Adrenal gland (tissue), 5 donors: ENCODE results near the gene FOXB1.

Experiments
- POLR2A ChIP-seq, 2 donors: fragments of 450-650 bp; IDR thresholded peaks; one replicate each; pipeline ENCODE4 v1.6.1; 2017; ENCODE audit warnings: antibody characterized with exemption in 2 of 2, mild to moderate bottlenecking in 2 of 2, moderate library complexity in 1 of 2
- TF ChIP-seq, protein P1 (sequence below), 6 experiments: fragments of 450-650 bp in 4 of 6; fragments of 200-600 bp in 2 of 6; sonication (generic) in 1 of 6; IDR thresholded peaks; 1 replicate in 5 of 6; 2 replicates in 1 of 6; pipeline versions ENCODE4 v1.5.1 to v1.8.0; 2016 to 2021; ENCODE audit warnings: antibody characterized with exemption in 6 of 6, mild to moderate bottlenecking in 2 of 6, moderate library complexity in 1 of 6
- donor health status: DM: no; HTN: no; CAD: no.

DNA sequence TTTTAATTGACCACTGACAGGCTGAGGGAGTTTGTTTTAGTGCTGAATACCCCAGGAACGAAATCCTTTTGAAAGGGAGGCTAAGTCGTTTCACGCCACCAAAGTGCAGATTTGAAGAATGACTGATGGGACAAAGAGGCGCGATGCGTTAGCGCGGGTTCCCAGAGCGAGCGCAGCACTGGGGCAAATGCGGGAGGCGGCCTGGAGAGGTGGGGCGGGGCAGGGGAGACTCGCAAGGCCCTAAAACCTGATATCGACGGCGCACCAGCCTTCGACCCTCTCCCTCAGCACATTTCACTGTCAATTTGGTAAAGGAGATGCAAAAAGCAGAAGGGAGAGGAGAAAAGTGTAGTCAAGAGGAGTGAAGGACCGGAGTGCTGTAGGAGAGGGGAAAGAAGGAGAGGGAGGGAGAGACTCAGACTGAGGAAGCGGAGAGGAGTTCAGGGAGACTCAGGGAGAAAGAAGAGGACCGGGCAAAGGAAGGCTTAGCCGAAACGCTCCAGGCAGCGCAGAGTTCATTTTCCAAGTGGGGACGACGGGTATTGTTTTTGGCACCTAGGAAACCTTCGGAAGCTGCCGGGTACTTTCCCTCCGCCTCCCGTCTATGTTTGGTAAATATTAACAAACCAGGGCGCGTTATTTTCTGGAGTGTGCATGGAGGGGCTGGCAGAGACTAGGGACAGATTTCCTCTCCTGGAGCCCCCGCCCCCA is 3.8 kb upstream of the FOXB1 start:
- TF ChIP-seq, protein P1, sequence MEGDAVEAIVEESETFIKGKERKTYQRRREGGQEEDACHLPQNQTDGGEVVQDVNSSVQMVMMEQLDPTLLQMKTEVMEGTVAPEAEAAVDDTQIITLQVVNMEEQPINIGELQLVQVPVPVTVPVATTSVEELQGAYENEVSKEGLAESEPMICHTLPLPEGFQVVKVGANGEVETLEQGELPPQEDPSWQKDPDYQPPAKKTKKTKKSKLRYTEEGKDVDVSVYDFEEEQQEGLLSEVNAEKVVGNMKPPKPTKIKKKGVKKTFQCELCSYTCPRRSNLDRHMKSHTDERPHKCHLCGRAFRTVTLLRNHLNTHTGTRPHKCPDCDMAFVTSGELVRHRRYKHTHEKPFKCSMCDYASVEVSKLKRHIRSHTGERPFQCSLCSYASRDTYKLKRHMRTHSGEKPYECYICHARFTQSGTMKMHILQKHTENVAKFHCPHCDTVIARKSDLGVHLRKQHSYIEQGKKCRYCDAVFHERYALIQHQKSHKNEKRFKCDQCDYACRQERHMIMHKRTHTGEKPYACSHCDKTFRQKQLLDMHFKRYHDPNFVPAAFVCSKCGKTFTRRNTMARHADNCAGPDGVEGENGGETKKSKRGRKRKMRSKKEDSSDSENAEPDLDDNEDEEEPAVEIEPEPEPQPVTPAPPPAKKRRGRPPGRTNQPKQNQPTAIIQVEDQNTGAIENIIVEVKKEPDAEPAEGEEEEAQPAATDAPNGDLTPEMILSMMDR (IDR thresholded peaks at IDR 0.05): no peak
- no peak for TF ChIP-seq POLR2A (IDR thresholded peaks at IDR 0.05)
